H1 (cell line): Measurements from ENCODE around the gene GEMIN7. TPM values are rescaled to one million over a fixed set of nuclear protein-coding genes. Genes with fewer than 3 reads are reported as not detected.
A peak's percentile ranks its signal among the peaks of the same experiment; 100 is the strongest.

Experiments
- CTCF ChIA-PET: fragments of 300-600 bp; sonication (Branson Sonifier 250); formaldehyde crosslinking; loops from one replicate; lab custom pipeline; 2021; ENCODE audit not compliant: partially characterized antibody; lab: Charles Lee
- POLR2A ChIA-PET: fragments of 300-600 bp; sonication (Branson Sonifier 250); formaldehyde crosslinking; loops from one replicate; lab custom pipeline; 2021; ENCODE audit warnings: inconsistent platforms; ENCODE audit not compliant: partially characterized antibody; lab: Charles Lee
- DNase-seq, 2 experiments: peaks; one replicate each; pipeline versions ENCODE4 v3.0.0 to v3.0.0-alpha.2; 2010 to 2022; ENCODE audit warnings: low spot score in 2 of 2, low read depth in 1 of 2, mixed read lengths in 1 of 2
- FAIRE-seq: peaks from 2 replicates; lab custom pipeline; 2011; peaks lifted over from hg19 to GRCh38; lab: Jason Lieb, UNC
- H2AFZ ChIP-seq: 2 replicates; pipeline ENCODE4 v1.8.1; 2012; ENCODE audit warnings: low read length, inconsistent platforms
- H2AK5ac ChIP-seq: 2 replicates; pipeline ENCODE4 v1.6.1; 2013; ENCODE audit warnings: low read depth, low read length
- H2BK120ac ChIP-seq: replicated peaks from 2 replicates; pipeline ENCODE3; 2013; ENCODE audit warnings: low read depth, low read length, inconsistent platforms
- H2BK12ac ChIP-seq: 2 replicates; pipeline ENCODE4 v1.6.1; 2013; ENCODE audit warnings: low read depth, low read length
- H2BK15ac ChIP-seq: 2 replicates; pipeline ENCODE4 v1.6.1; 2013; ENCODE audit warnings: low read length
- H2BK20ac ChIP-seq: 2 replicates; pipeline ENCODE4 v1.6.1; 2013; ENCODE audit warnings: low read length
- H2BK5ac ChIP-seq: 2 replicates; pipeline ENCODE4 v1.6.1; 2013; ENCODE audit warnings: low read depth, low read length
- H3K14ac ChIP-seq: 2 replicates; pipeline ENCODE4 v1.6.1; 2013; ENCODE audit warnings: inconsistent platforms; ENCODE audit not compliant: insufficient read length
- H3K18ac ChIP-seq: 2 replicates; pipeline ENCODE4 v1.6.1; 2013; ENCODE audit warnings: low read length; ENCODE audit errors: extremely low read depth
- H3K23ac ChIP-seq: 2 replicates; pipeline ENCODE4 v1.6.1; 2013; ENCODE audit warnings: inconsistent platforms; ENCODE audit not compliant: insufficient read length
- H3K23me2 ChIP-seq: 2 replicates; pipeline ENCODE4 v1.6.1; 2013; ENCODE audit warnings: low read depth, low read length
- H3K27ac ChIP-seq: 2 replicates; pipeline ENCODE4 v1.6.1; 2011; ENCODE audit warnings: low read depth, low read length, inconsistent platforms
- H3K27me3 ChIP-seq, 4 experiments: replicated peaks in 1 of 4; 1 replicate in 1 of 4; 2 replicates in 3 of 4; pipeline versions ENCODE4 v1.6.1 to v1.8.1; 2011 to 2013; ENCODE audit warnings: low read length in 3 of 4, mild to moderate bottlenecking in 3 of 4, inconsistent platforms in 2 of 4, mixed read lengths in 2 of 4, moderate library complexity in 1 of 4; ENCODE audit not compliant: control insufficient read depth in 3 of 4, insufficient read depth in 3 of 4; ENCODE audit errors: extremely low read depth in 1 of 4
- H3K36me3 ChIP-seq, 4 experiments: 2 replicates each; pipeline versions ENCODE4 v1.6.1 to v1.8.1; 2011 to 2013; ENCODE audit warnings: mild to moderate bottlenecking in 4 of 4, low read length in 3 of 4, moderate library complexity in 2 of 4, control low read depth in 1 of 4, inconsistent platforms in 1 of 4; ENCODE audit not compliant: insufficient read depth in 4 of 4, control insufficient read depth in 2 of 4
- H3K4ac ChIP-seq: replicated peaks from 2 replicates; pipeline ENCODE3; 2013; ENCODE audit warnings: low read length, low read depth, mixed read lengths, inconsistent platforms; ENCODE audit not compliant: insufficient read length
- H3K4me1 ChIP-seq, 4 experiments: replicated peaks in 1 of 4; 1 replicate in 1 of 4; 2 replicates in 3 of 4; pipeline versions ENCODE4 v1.6.1 to v1.8.1; 2011 to 2013; ENCODE audit warnings: low read length in 3 of 4, inconsistent platforms in 2 of 4, mixed read lengths in 1 of 4; ENCODE audit not compliant: insufficient read depth in 4 of 4, control insufficient read depth in 3 of 4
- H3K4me2 ChIP-seq, 2 experiments: 2 replicates each; pipeline versions ENCODE4 v1.6.1 to v1.8.1; 2011 to 2013; ENCODE audit warnings: low read depth in 2 of 2, low read length in 2 of 2, control low read depth in 1 of 2, inconsistent platforms in 1 of 2, mild to moderate bottlenecking in 1 of 2; ENCODE audit not compliant: insufficient read depth in 1 of 2
- H3K4me3 ChIP-seq, 4 experiments: fragments of 200-600, 300-600 bp in 1 of 4; sonication (generic), shearing (Covaris generic), sonication (Bioruptor Twin) in 1 of 4; 2 replicates each; pipeline versions ENCODE4 v1.5.1 to v1.8.1; 2011 to 2016; ENCODE audit warnings: low read length in 4 of 4, low read depth in 3 of 4, control low read depth in 2 of 4, inconsistent platforms in 2 of 4, mild to moderate bottlenecking in 2 of 4, mixed read lengths in 1 of 4, moderate library complexity in 1 of 4; ENCODE audit not compliant: insufficient read depth in 2 of 4; ENCODE audit errors: extremely low read depth in 1 of 4
- H3K56ac ChIP-seq: replicated peaks from 2 replicates; pipeline ENCODE3; 2013; ENCODE audit warnings: low read depth, mild to moderate bottlenecking, mixed read lengths, low read length, inconsistent platforms; ENCODE audit not compliant: insufficient read length
- H3K79me1 ChIP-seq: 2 replicates; pipeline ENCODE4 v1.6.1; 2013; ENCODE audit warnings: low read depth, low read length, control low read depth
- H3K79me2 ChIP-seq, 2 experiments: 2 replicates each; pipeline versions ENCODE4 v1.6.1 to v1.8.1; 2012 to 2013; ENCODE audit warnings: low read length in 2 of 2, mild to moderate bottlenecking in 2 of 2, inconsistent platforms in 1 of 2; ENCODE audit not compliant: insufficient read depth in 2 of 2, control insufficient read depth in 1 of 2
- H3K9ac ChIP-seq, 4 experiments: replicated peaks in 1 of 4; 1 replicate in 1 of 4; 2 replicates in 3 of 4; pipeline versions ENCODE4 v1.6.1 to v1.8.1; 2011 to 2013; ENCODE audit warnings: low read depth in 3 of 4, low read length in 3 of 4, control low read depth in 2 of 4, mild to moderate bottlenecking in 2 of 4, moderate library complexity in 2 of 4, inconsistent platforms in 1 of 4; ENCODE audit errors: extremely low read depth in 1 of 4
- H3K9me3 ChIP-seq, 2 experiments: 2 replicates each; pipeline versions ENCODE4 v1.6.1 to v1.8.1; 2012 to 2013; ENCODE audit warnings: mild to moderate bottlenecking in 2 of 2, moderate library complexity in 2 of 2, control low read depth in 1 of 2, inconsistent platforms in 1 of 2, low read depth in 1 of 2, low read length in 1 of 2, mixed read lengths in 1 of 2; ENCODE audit not compliant: insufficient read depth in 2 of 2
- H4K20me1 ChIP-seq, 2 experiments: replicated peaks in 1 of 2; 2 replicates each; pipeline versions ENCODE3 to v1.8.1; 2011 to 2013; ENCODE audit warnings: inconsistent platforms in 2 of 2, low read length in 2 of 2, mild to moderate bottlenecking in 1 of 2; ENCODE audit not compliant: insufficient read depth in 2 of 2, control insufficient read depth in 1 of 2
- H4K5ac ChIP-seq: 2 replicates; pipeline ENCODE4 v1.6.1; 2013; ENCODE audit warnings: low read length, low read depth, mixed read lengths, inconsistent platforms; ENCODE audit not compliant: insufficient read length
- H4K8ac ChIP-seq: 2 replicates; pipeline ENCODE4 v1.8.0; 2013; ENCODE audit warnings: mild to moderate bottlenecking, moderate library complexity, low read length, inconsistent platforms; ENCODE audit not compliant: insufficient read depth; ENCODE audit errors: extremely low read depth
- H4K91ac ChIP-seq: replicated peaks from 2 replicates; pipeline ENCODE3; 2013; ENCODE audit warnings: low read length, mixed read lengths, inconsistent platforms; ENCODE audit not compliant: insufficient read length
- BRCA1 ChIP-seq: IDR thresholded peaks from 2 replicates; pipeline ENCODE4 v1.6.1; 2012; ENCODE audit warnings: low read depth, low read length, improper control_type of control experiment
- HDAC2 ChIP-seq, 2 experiments: fragments of 300-600 bp in 1 of 2; sonication (generic) in 1 of 2; IDR thresholded peaks; 2 replicates each; pipeline ENCODE4 v1.6.1; 2011 to 2012; ENCODE audit warnings: low read depth in 2 of 2, low read length in 2 of 2, mild to moderate bottlenecking in 2 of 2, moderate library complexity in 2 of 2, borderline replicate concordance in 1 of 2, inconsistent platforms in 1 of 2
- HDAC6 ChIP-seq: IDR thresholded peaks from one replicate; pipeline ENCODE4 v1.7.1; 2012; ENCODE audit warnings: low read depth, mild to moderate bottlenecking, inconsistent platforms, low read length, moderate library complexity
- NANOG ChIP-seq: IDR thresholded peaks from 2 replicates; pipeline ENCODE4 v1.6.1; 2011; ENCODE audit warnings: low read length, low read depth, mild to moderate bottlenecking, inconsistent platforms; ENCODE audit not compliant: insufficient read depth, poor library complexity, severe bottlenecking
- SIN3A ChIP-seq, 2 experiments: IDR thresholded peaks in 1 of 2; conservative IDR thresholded peaks in 1 of 2; 2 replicates each; pipeline ENCODE4 v1.6.1; 2011 to 2012; ENCODE audit warnings: low read length in 2 of 2, improper control_type of control experiment in 1 of 2, low read depth in 1 of 2, mild to moderate bottlenecking in 1 of 2
- SIRT6 ChIP-seq: IDR thresholded peaks from one replicate; pipeline ENCODE4 v1.7.1; 2012; ENCODE audit warnings: low read length, inconsistent platforms
- SP2 ChIP-seq: IDR thresholded peaks from 2 replicates; pipeline ENCODE4 v1.6.1; 2012; ENCODE audit warnings: mild to moderate bottlenecking, low read length, inconsistent platforms
- TBP ChIP-seq: IDR thresholded peaks from 2 replicates; pipeline ENCODE4 v1.6.1; 2011; ENCODE audit warnings: low read depth, low read length, improper control_type of control experiment
- YY1 ChIP-seq: IDR thresholded peaks from 2 replicates; pipeline ENCODE4 v1.6.1; 2011; ENCODE audit warnings: low read depth, mild to moderate bottlenecking, low read length
- ZNF274 ChIP-seq: IDR thresholded peaks from 2 replicates; pipeline ENCODE4 v1.7.0; 2012; ENCODE audit warnings: low read length, borderline replicate concordance; ENCODE audit errors: extremely low read depth
- WGBS, 2 experiments: shearing (Covaris generic) in 1 of 2; methylation state at CpG; one replicate each; pipeline versions ENCODE4 v1.1.6 to v1.1.7; 2013 to 2015; ENCODE audit warnings: low lambda C conversion rate in 2 of 2, mixed read lengths in 2 of 2, inconsistent platforms in 1 of 2, low coverage in 1 of 2, missing lambda C conversion rate in 1 of 2; ENCODE audit not compliant: insufficient replicate concordance in 2 of 2, insufficient coverage in 1 of 2, insufficient read length in 1 of 2; ENCODE audit errors: extremely low coverage in 1 of 2, missing lambda C conversion rate in 1 of 2; 5-methylcytosine and 5-hydroxymethylcytosine counted together
- polyA plus RNA-seq, 7 experiments: library from polyadenylated mRNA; depleted of rRNA in 3 of 7; stranded (reverse) in 5 of 7; unstranded in 2 of 7; fragments of >200 nt in 5 of 7; fragments of 200-250 nt in 2 of 7; gene quantifications; 1 replicate in 5 of 7; 2 replicates in 1 of 7; 4 replicates in 1 of 7; pipeline versions ENCODE4 v1.2.1 to v1.2.3, GENCODE V29; 2011 to 2013; ENCODE audit warnings: missing spikeins in 2 of 7, mixed read lengths in 2 of 7
- total RNA-seq: library from RNA; stranded (reverse); fragmentation: NEBNext Ultra II Directional; extraction: Animal tissue kit (Norgen Biotek cat#: 25700); gene quantifications from 2 replicates; pipeline ENCODE4 v1.2.1, GENCODE V29; 2021

The GEMIN7 gene
- total and polyA plus RNA-seq, 2 of the 8 experiments (the other 6 are each of a cell fraction or from before 2014, with no cell fraction given), result 48.0 to 91.6 TPM

DNA sequence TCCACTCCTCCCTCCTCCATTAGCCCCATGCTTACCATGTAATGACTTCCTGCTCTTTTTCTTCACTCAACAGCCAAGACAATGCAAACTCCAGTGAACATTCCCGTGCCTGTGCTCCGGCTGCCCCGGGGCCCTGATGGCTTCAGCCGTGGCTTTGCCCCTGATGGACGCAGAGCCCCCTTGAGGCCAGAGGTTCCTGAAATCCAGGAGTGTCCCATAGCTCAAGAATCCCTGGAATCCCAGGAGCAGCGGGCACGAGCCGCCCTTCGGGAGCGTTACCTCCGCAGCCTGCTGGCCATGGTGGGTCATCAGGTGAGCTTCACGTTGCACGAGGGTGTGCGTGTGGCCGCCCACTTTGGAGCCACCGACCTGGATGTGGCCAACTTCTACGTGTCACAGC lies 11.0 kb downstream of the GEMIN7 start:
- ChIA-PET POLR2A (interaction anchor here (0.6 to 6.1 kb wide), 15 partner anchors 12 to 198 kb away, joined by 3 to 230 read pairs (median 4); partner anchors contain the start of genes APOE, GEMIN7 and ZNF296), CTCF (interaction anchor here (0.5 to 5.3 kb wide), 15 partner anchors 8 to 187 kb away, joined by 3 to 39 read pairs (median 4); partner anchors contain the start of genes GEMIN7 and ZNF296)
- Histone ChIP-seq H3K4me1 (peaks cover 4 to 17% (median 7%) of the 10 kb centered on the region in 4 experiments; a peak in 6 of 7 replicates), H3K18ac (no peak overlapping the region), H2BK5ac (no peak overlapping the region), H4K91ac (no peak overlapping the region), H3K79me2 (peaks cover 14 to 36% of the 10 kb centered on the region in 2 experiments), H3K79me1 (peaks cover 15% of the 10 kb centered on the region), H3K14ac (no peak overlapping the region), H3K9me3 (no peaks in the 10 kb centered on the region), H4K20me1 (peaks cover 3 to 15% of the 10 kb centered on the region in 2 experiments), H3K36me3 (peaks cover 4 to 21% (median 5%) of the 10 kb centered on the region in 4 experiments; a peak in 5 of 8 replicates), H3K23me2 (peaks cover 16% of the 10 kb centered on the region), H2BK120ac (no peak overlapping the region), H3K9ac (no peak overlapping the region), H3K4ac (peak overlapping the region; percentile 85), H4K5ac (no peak overlapping the region), H3K56ac (no peak overlapping the region), H2BK20ac (no peak overlapping the region), H3K23ac (no peak overlapping the region), H2BK12ac (no peak overlapping the region; the same call in 1 of the 2 replicates), H3K4me2 (peak overlapping the region in 1 of 2 experiments; percentile 94; a peak in 1 of 4 replicates), H2AK5ac (peak overlapping the region; percentile 32; the same call in 1 of the 2 replicates), H3K4me3 (no peak overlapping the region), H3K27ac (no peak overlapping the region), H2BK15ac (no peak overlapping the region; the same call in 1 of the 2 replicates), H4K8ac (no peak overlapping the region), H3K27me3 (no peaks in the 10 kb centered on the region), H2AFZ (no peak overlapping the region)
- WGBS, 2 experiments, result 85% methylated on average over 17 of the region's 17 CpGs; no CpG with 5 or more reads in 1 of the 2 experiments
- FAIRE-seq, result no peak
- DNase-seq, result peak in 1 of 2 experiments; percentile 68
- TF ChIP-seq BRCA1, result no peak
- no peak for TF ChIP-seq HDAC2 (IDR thresholded peaks at IDR 0.05; ENCODE audit: borderline replicate concordance in 1 of 2, low read depth in 2 of 2, low read length in 2 of 2)
- TF ChIP-seq SIRT6, result no peak
- no peak for TF ChIP-seq HDAC6
- TF ChIP-seq ZNF274, result no peak
- no peak for TF ChIP-seq YY1
- 0 out of 4 replicates have a peak, but pooled peaks of 1 of the 2 experiments have one; percentile 32 for TF ChIP-seq SIN3A (conservative IDR thresholded peaks at IDR 0.05 in 1 of 2, IDR thresholded peaks at IDR 0.05 in 1 of 2; ENCODE audit: low read depth in 1 of 2, low read length in 2 of 2)
- no peak for TF ChIP-seq NANOG
- TF ChIP-seq TBP, result 0 out of 2 replicates have a peak, but pooled peaks have one; percentile 38
- no peak for TF ChIP-seq SP2
